ENCODE data around the gene CAPN9.
"Not testable (repeated sequence)": the region's sequence is repeated elsewhere in the genome, so short reads cannot be mapped to it uniquely, and the experiment has no call there.

Gene CAPN9

GRCh38 chr1:230825761-230826160, 78.6 kb downstream of the CAPN9 start:
- DNase-seq (ENCODE audit: low spot score) = no peak

GRCh38 chr1:230826166-230826875, 79.1 kb downstream of the CAPN9 start:
- DNase-seq (ENCODE audit: low spot score) = no peak

- DNase-seq (ENCODE audit: low spot score) = no peak
Measured at GRCh38 chr1:230827081-230827681, 80.0 kb downstream of the CAPN9 start.

- no peak for DNase-seq (ENCODE audit: low spot score)
Measured at GRCh38 chr1:230827801-230828200, 80.6 kb downstream of the CAPN9 start.

GRCh38 chr1:230828421-230828820, 81.2 kb downstream of the CAPN9 start:
- no peak for DNase-seq (ENCODE audit: low spot score)

GRCh38 chr1:230831771-230832170, 84.6 kb downstream of the CAPN9 start:
- DNase-seq (ENCODE audit: low spot score) = no peak

GRCh38 chr1:230832476-230832875, 85.3 kb downstream of the CAPN9 start:
- no peak for DNase-seq (ENCODE audit: low spot score)

GRCh38 chr1:230833511-230833910, 86.3 kb downstream of the CAPN9 start:
- DNase-seq (ENCODE audit: low spot score) = no peak

- DNase-seq (ENCODE audit: low spot score) = no peak
Measured at GRCh38 chr1:230834292-230834691, 87.1 kb downstream of the CAPN9 start.

GRCh38 chr1:230836347-230836746, 89.2 kb downstream of the CAPN9 start:
- no peak for DNase-seq (ENCODE audit: low spot score)

GRCh38 chr1:230836793-230837192, 89.6 kb downstream of the CAPN9 start:
- DNase-seq (ENCODE audit: low spot score) = no peak

GRCh38 chr1:230839173-230839572, 92.0 kb downstream of the CAPN9 start:
- no peak for DNase-seq (ENCODE audit: low spot score)

- DNase-seq (ENCODE audit: low spot score) = no peak
Measured at GRCh38 chr1:230842801-230843200, 95.6 kb downstream of the CAPN9 start.

GRCh38 chr1:230843503-230844309, 96.5 kb downstream of the CAPN9 start:
- no peak for DNase-seq (ENCODE audit: low spot score)

GRCh38 chr1:230844561-230844960, 97.4 kb downstream of the CAPN9 start:
- no peak for DNase-seq (ENCODE audit: low spot score)

- not testable (repeated sequence) for DNase-seq (ENCODE audit: low spot score)
Measured at GRCh38 chr1:230845184-230845583, 98.0 kb downstream of the CAPN9 start.

GRCh38 chr1:230848235-230848634, 101.0 kb downstream of the CAPN9 start:
- no peak for DNase-seq (ENCODE audit: low spot score)

- DNase-seq (ENCODE audit: low spot score) = no peak
Measured at GRCh38 chr1:230849451-230850224, 102.5 kb downstream of the CAPN9 start.

- no peak for DNase-seq (ENCODE audit: low spot score)
Measured at GRCh38 chr1:230850547-230850946, 103.4 kb downstream of the CAPN9 start.

GRCh38 chr1:230851291-230851691, 104.1 kb downstream of the CAPN9 start:
- DNase-seq (ENCODE audit: low spot score) = no peak

Measured in activated CD4-positive, alpha-beta T cell treated with anti-CD3 and anti-CD28 coated beads, Interleukin-2, Interleukin-4, amounts not matched to agents 100 ng/mL and 50 ng/mL, durations not matched to agents 16 hours and 8 hours (primary cell).